Stimulated activated CD4-positive, alpha-beta T cell treated with anti-CD3 and anti-CD28 coated beads, Interleukin-4, amount 100 ng/mL, for 48 hours (primary cell): Measurements from ENCODE around the gene ABCA6.

Experiments
- DNase-seq, 2 donors: peaks; one replicate each; pipeline ENCODE4 v3.0.0-alpha.2; 2020; ENCODE audit warnings: low read depth in 2 of 2

ABCA6 gene

DNA sequence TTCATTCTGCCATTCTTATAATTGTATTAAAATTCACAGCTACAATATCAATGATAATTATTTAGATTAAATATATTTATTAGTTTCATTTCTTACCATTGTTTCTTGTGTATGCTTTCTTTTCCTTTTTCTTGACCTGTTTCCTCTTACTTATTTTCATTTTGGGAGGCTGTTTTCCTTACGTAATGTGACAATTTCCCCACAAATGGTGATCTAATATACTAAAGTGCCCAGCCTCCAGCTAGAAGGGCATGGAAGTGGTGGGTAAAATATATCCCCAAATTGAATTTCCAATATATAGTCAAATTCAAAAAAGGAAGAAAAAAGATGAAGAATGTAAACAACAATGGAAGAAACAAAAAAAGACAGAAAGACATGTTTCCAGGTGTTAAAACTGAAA, 1.5 kb upstream of the ABCA6 start:
- DNase-seq, result no peak

DNA sequence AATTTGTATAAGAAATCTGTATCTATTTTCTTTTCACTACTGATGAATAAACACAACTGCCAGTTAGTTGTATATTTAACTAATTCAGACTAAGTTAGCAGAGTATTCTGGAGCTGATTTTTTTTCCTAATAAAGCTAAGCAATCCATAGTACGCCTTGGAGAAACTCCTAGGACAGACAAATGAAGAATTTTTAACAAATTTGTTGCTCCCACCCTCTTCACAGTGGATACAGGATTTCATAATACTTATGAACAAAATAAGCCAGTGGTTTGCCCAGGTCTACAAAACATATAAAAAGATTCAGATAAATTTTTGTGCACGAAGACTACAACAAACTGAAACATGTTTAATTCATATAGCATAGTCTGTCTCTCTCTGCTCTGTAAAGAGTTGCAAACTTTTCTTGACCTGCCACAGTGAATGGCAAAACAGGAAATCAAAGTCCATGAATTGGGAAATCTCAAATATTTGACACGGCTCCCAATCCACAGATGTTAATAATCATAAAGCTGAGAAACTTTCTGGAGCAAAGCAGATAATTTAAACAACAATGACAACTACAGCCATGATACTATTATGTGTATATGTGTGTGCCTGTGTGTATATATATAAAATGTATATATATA, 594 bp upstream of the ABCA6 start:
- DNase-seq, result no peak

DNA sequence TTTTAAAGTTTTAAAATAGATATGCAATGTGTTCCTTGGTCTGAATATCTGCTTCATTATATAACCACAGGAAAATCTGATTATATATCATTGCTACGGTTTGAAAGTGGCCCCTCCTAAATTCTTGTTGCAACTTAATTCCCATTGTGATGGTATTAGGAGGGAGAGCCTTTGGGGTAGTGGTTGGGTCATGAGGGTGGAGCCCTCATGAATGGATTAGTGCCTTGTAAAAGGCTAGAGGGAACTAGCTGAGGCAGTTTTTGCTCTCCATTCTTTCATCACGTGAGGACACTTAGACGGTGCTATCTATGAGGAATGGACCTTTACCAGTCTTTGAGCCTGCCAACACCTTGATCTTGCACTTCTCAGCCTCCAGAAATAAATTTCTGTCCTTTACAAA, 7.6 kb downstream of the ABCA6 start:
- no peak for DNase-seq

DNA sequence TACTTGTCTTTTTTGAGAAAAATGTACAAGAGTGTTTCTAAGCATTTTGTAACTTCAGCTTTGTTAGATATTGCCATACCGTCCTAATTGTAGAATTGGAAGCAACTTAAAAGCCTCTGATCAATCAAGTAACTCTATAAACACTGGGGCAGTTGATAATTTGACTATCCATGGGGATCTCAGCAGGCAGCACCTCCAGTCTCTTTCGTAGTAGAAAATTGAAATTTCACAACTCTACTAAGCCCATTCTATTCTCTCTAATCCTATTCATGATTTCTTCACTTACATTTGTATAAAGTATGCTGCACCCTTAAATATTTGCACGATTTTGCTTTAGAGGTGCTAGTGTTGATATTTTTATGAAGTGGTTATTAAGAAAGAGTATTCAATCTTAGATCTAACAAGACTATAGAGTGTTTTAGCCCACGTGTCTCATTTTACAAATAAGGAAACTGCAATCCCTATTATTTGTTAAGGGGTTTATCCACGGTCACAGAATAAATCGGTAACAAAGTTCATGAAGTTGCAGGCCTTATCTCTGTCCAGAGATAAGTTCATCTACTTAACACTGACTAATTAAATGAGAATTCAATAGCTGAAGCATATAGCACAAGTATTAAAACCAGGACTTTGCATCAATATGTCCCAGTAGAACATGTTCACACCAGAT, 10.9 kb downstream of the ABCA6 start:
- no peak for DNase-seq

DNA sequence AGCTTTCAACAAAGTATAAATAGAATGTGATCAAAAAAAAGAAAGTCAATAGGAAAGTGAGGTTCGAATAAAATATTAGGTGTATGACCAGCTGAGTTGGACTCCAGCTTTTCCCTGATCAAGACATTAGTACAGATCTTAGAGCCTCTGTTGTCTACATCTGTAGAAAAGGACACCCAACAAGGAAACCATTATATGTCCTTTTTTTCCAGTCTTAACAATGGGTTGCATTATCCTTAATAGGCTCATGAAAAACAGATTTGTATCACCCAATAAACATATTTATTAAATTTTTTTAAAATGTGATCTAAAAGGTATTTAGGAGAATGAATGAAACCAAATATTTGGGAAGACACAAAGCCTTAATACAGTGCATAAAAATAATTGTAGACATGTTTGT, 18.1 kb downstream of the ABCA6 start:
- DNase-seq, result no peak

DNA sequence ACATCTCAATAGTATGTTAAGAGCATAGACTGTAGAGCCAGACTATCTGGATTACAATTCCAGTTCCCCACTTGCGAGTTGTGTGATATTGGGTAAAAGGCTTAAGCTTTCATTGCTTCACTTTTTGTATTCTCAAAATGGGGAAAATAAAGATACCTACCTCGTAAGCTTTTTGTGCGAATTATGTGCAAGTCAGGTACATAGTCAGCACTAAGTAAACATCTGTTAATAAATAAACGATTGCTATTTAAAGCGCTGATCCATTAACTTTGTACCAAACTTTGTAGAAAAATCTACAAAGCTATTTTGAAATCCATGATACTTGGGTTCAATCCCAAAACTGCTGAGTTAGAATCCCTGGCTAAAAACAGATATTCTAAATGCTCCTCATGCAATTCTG, 19.6 kb downstream of the ABCA6 start:
- DNase-seq, result no peak

DNA sequence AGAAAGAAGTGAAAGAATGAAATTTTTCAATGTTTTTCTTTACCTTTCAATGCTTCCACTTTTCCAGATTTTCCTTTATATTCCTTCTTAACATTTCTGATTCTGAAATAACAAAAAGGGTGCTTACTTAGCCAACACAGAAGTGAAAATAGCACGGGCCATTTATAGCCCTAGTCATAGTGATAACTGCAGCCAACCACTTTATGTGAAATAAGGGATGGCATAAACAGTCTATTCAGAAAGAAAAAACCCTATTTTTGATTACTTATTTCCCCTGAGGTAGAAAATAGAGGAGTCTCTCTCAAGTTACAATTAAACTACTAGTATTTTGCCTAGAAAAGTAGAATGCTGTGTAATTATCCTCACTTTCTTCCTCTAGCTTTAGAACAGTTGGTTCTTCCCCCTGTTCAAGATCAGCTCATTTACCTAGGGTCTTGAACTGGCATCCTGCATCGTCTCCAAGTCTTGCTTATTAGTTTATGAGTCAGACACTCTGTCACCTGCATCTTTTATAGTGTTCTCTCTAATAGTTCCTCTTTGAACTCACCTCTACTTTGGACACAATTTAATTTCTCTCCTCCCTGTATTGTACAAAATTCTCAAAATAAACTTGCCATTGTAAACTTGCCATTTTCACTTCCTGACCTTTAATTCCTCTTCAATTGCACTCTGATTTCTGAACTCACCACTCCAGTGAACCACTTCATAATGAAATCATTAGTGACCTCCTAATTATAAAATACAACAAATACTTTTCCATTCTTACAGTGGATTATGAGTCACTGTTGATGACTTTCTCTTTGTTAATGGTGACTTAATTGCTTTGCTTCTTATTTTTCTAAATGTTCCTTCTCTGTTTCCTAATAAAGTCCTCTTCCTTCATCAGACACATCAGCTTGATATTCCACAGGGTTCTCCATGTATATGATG, 23.6 kb downstream of the ABCA6 start:
- DNase-seq, result no peak

DNA sequence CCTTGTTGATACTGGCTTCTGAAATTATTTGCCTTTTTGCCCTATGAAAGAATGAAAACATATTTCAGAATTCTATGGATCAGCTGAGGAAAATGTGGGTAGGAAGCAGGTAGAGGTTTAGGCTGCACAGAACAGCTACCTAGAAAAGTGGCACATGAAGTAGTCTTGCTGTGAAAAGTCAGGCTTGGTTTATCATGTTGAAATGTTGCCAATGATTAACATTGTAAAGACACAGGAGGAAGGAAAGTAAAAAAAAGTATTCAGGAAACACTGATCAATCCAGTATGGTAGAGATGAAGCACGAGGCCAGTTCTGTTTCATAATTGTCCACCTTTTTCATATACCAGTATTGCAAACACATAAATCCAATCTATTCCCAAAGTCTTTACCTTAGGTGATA, 29.9 kb downstream of the ABCA6 start:
- no peak for DNase-seq

DNA sequence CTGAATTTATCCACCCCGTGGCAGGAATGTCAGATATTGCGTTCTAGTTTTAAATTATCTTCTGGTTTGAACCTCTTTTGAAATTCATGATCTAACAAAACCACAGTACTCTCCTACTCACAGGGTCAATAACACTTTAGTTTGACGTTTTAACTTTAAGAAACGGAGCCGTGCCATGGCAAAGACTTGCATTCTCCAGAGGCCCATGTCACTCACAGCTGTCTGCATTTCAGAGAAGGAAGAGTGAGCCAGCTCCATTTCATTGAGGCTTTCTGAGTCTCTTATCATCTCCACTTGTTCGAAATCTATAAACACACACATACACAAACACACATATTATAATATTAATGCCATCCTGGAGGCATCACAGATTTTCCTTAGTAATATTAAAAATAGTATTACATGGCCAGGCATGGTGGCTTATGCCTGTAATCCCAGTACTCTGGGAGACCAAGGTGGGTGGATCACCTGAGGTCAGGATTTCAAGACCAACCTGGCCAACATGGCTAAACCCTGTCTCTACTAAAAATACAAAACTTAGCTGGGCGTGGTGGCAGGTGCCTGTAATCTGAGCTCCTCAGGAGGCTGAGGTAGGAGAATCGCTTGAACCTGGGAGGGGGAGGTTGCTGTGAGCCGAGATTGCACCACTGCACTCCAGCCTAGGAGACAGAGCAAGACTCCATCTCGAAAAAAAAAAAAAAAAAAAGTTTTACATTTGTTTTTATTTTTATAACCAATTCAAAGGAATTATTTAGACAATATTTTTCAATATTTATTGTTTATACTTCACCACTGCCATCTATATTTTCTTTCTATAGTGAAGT, 35.6 kb downstream of the ABCA6 start:
- no peak for DNase-seq

DNA sequence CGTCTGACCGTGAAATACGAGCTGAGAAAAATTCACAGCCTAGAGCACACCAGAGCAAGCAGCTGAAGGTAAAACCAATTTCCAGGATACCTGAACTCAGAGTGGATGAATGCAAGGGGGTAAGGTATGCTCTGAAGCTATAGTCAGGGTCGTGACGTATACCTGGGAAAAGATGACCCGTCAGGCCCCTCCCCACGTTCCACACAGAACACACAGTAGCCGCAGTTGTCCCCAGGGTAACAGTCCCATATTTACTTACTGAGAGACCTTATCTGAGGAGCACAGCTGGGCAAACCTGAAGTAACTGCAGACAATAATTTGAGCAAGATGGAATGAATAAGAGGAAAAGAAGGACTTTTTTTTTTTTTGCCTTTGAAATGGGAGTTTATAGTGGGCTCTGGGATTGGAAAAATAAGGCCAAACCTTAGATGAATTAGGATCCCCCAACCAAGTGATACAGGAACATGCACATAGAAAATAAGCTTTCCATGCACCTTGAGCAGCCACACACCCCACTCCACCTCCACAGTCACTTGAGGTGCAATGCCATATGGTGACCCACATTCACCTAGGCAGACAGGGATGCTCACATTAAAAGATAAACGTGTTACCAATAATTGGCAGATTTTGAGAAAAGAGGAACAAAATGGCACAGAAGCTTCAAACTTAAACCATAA, 38.0 kb downstream of the ABCA6 start:
- DNase-seq, result no peak

DNA sequence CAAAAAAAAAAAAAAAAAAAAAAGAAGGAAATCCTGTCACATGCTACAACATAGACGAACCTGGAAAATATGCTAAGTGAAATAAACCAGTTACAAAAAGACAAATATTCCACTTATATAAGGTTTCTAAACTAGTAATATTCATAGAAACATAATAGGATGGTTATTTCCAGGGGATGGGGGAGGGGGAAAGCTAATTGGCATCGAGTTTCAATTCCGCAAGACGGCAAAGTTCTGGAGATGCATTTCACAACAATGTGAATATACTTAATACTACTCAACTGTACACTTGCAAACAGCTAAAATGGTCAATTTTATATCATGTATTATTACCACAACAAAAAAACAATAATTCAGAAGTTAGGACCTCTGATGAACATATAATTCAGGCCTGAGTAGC, 43.1 kb downstream of the ABCA6 start:
- no peak for DNase-seq

DNA sequence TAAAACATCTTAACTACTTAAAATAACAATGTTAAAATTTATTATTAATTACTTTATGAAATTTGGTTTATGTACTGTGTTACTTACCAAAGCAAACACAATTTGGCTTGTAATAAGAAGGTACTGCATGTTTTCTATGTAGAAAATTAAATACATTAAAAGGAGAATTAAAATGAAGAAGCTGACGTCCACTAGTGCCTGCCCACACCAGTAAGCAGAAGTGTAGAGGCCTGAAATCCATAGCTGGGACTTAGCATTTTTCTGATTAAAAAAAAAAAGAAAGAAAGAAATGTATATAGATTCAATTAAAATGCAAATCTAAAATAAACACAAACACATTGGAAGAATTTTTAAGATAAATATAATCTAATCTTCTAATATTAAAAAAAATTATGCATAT, 45.2 kb downstream of the ABCA6 start:
- DNase-seq, result no peak

DNA sequence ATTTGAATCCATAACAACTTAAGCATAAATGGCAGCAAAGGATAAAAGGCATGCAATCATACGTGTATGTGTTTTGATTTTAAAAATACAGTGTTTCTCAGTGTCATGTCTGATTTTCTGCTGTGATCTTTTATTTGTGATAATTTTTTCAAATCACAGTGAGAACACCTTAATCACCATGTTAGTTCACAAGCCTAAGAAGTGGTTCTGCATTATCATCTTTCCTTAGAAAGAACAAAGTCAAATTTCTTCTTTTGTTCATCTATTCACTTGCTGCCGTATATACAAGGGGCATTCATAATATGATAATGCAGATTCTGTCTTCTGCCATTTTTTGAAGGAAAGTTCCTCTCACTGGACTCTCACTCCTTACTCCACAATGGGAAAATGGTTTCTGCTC, 47.7 kb downstream of the ABCA6 start:
- DNase-seq, result no peak

DNA sequence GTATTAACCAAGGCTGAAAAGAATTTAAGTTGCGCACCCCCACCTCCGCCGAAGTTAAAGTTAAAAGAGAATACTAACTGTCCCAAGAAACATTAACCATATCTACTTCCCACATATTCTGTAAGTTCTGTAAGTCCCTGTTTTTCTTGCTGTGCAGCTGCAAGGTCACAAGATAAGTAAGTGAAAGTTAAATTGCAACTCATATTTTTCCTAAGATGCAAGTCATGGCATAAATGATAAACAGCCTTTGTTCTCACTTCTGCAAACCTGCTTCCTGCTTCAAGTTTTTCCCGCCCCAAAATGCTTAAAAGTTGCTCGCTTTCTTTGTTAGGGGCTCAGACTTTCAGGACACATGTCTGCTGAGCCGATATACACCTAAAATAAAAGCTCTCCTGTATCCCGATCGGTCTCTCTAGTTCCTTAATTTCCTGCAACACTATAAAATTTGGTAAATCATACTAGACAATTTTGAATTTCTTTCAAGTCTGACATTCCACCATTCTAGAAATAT, 48.4 kb downstream of the ABCA6 start:
- DNase-seq, result no peak

DNA sequence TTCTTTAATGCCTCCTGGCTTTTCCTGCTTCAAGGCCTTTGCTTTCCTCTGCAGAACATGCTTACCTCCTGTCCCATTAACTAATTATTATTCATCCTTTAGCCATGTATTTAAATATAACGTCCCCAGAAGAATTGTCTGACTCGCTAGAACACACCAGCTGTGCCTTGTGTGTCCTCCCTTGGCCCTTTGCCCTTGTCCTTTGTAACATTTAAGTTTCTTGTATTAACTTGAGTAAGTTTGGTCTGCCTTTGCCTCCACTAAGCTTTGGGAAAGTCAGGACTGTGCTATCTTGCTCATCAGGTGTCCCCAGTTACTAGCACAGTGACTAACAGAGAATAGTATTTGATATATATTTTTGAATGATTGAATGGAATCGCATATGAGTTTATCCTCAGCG, 51.3 kb downstream of the ABCA6 start:
- DNase-seq, result no peak

DNA sequence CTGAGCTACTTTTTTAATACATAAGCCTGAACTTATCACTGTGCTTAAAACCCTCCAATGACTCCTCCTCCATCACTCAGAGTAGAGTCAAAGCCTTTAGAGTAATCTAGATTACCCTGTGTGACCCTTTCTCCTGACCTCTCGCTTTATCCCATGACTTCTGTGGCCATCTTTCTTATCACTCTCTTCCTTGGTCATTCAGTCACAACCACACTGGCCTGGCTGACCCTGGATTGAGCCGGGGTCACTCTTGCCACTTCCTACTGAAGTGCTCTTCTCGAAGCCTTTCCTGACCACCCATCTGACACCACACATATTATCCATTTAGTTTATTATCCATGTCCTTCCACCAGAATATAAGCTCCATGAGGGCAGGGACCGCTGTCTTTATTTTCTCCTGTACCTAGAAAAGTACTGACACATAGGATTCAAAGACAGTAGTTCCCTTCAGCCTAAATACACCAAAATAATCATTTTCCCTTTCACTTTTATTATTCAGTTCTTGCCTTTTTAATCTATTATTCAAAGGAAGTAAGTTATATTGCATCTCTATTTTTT, 53.0 kb downstream of the ABCA6 start:
- no peak for DNase-seq

DNA sequence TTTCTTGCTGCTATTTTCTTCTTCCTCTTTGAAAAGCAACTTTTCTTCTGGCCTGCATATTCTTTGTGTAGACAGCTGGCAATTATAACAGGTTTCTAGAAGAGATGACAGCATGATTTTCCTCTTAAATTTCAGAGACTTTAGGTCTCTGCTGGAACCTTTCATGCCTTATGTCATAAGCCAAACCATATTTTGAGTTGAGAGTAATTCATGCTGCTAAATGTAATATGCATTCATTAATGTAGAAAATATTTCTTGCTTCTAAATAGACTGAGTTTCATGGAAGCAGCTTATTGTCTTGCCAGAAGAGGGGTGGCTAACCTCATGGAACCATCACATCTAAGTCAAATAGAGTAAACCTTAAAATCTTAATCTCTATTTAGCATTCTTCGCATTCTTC, 55.1 kb downstream of the ABCA6 start:
- DNase-seq, result no peak

DNA sequence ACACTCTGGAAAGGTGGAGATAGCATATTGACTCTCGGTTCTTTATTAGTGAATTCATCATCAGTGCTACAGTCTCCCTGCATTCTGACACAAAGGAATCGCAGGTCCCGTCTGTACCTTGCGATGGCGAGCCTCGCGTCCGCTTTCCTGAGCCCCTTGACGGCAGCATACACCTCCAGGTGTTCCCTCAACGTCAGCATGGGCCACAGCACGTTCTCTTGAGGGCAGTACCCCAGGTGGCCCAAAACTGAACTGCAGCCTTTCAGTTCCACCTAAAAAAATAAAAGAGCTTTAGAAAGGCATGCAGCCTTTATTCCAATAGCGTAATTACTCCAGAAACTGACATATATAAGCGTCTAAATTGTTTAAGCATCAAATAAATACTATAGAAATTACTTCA, 56.8 kb downstream of the ABCA6 start:
- no peak for DNase-seq

DNA sequence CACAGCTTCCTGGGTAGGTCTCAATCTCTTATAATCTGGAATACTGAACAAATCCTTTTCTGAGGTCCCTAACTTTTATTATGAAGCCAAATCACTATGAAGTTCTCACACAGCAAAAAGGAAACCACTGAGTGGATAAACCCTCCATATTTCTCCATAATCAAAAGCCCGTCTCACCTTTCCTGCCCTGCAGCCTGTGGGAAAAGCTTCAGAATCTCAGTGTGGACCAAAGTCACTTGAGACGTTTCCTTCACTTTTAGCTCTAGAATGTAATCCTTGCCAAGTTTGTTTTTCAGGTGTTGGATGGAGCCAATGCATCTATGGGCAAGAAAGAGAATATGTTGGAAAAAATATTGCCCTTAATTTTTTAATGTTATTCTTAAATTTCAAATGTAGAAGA, 59.0 kb downstream of the ABCA6 start:
- DNase-seq, result no peak

DNA sequence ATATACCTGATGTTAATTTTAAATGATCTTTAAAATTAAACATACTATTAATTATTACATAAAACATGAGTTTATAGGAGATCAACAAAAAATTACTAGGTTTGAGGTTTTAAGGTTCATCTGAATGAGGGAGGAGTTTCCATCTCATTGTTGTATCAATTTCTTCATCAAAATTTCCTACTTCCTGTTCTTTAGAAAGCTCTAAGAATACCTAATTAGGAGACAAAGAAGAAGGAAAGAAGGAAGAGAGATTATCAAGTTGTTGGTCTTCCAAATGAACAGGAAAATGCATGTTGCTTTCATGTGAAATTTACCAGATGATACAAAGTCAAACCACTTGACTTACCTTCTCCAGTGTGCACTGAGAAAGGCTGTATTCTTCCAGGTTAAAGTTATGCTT, 62.8 kb downstream of the ABCA6 start:
- no peak for DNase-seq

DNA sequence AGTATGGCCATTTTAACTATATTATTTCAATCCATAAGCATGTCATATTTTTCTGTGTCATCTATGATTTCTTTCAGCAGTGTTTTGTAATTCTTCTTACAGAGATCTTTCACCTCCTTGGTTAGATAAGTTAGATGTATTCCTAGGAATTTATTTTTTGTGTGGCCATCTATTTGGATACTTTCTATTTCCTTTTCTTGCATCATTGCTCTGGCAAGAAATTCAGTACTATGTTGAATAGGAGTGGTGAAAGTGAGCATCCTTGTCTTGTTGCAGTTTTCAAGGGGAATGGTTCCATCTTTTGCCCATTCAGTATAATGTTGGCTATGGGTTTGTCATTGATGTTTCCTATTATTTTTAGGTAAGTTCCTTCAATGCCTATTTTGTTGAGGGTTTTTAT, 65.9 kb downstream of the ABCA6 start:
- no peak for DNase-seq
